NCI-H2029 treated with DMSO at 0.1 percent for 48 hours (cell line): Measurements from ENCODE around the gene TBC1D8.

ENCODE experiments used
- DNase-seq: peaks from one replicate; lab custom pipeline; 2025; lab: John Stamatoyannopoulos, UW

Gene TBC1D8

GRCh38 chr2:101026923-101027469 lies 124.2 kb downstream of the TBC1D8 start:
- DNase-seq, result no peak

DNA sequence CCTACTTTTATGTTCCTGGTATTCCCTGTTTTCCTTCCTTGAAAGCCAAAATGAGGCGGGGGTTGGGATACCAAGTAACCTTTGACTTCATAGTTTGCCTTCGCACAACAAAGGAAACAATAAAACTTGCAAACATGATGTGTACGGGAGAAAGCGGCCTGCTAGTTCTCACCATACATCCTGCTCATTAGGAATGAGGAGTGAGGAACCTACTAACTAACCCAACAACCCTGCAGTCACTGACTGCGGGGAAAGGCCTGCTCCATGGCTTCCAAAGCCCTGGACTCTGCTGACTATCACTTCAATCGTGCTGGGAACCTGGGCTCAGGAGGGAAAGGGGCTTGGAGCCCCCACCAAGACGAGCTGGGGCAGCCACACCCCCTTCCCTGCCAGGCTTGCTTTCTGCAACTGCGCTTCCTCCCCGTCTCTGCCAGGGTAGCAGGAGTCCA lies 124.9 kb downstream of the TBC1D8 start:
- DNase-seq, result no peak

DNA sequence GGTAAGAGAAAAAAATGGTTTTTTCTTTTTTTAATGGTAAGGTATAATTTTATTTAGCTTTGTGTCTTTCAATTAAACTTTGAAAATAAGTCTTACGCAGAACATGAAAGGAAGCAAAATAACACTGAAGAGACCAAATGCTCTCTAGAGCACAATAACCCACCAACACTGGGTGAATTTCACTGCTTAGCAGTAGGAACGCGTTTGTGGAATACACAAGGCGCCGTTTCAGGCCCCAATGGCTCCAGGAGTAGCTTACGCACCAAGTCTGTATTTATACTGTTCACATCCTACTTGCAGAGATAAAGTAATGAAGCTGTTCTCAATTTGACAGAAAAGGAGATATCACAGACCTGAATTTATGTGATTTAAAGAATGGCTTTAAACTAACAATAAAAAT lies 125.6 kb downstream of the TBC1D8 start:
- DNase-seq, result no peak

GRCh38 chr2:101023327-101024107 lies 127.7 kb downstream of the TBC1D8 start:
- DNase-seq, result no peak

GRCh38 chr2:101022221-101022620 lies 129.0 kb downstream of the TBC1D8 start:
- DNase-seq, result no peak

GRCh38 chr2:101018934-101019333 lies 132.2 kb downstream of the TBC1D8 start:
- no peak for DNase-seq

DNA sequence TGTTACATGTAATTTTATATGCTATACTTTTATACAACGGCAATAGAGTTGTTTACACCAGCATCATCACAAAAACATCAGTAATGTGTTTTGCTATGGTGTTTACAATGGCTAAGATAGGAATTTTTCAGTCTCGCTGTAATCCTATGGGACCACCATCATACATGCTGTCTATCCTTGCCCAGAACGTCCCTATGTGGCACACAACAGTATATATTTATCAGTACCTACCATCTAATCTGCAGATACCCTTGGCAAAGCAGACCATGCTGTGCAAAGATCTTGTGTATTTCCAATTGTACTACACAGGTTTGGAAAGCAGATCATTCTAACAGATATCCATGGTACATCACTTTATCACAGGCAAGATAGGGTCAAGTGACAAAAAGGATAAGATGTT lies 133.8 kb downstream of the TBC1D8 start:
- DNase-seq, result no peak

DNA sequence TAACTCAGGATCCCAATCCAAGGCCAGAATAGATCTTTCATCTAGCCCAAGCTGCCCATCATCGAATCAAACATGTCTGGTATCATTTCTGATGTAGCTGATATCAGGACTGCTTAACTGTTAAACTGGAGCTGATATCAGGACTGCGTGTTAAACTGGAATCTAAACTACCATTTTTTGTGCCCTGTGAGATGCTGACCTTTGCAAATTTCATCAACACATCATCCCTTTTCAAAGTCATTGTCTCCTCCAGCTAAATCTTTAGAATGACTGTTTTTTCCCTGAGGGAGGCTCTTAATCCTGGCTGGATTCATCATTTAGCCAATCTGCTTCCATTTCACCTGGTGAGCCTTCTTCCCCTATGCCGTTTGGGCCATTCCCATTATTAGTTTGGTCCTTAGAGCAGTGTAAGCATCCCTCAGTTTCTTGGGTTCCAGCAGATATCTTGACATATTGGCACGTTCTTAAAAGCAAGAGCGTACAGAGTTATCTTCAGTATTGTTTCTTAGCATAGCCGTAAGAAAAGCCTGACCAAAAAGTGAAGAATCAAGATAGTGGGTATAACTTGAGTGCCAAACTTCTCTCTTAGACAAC lies 136.8 kb downstream of the TBC1D8 start:
- DNase-seq, result no peak

GRCh38 chr2:101012706-101013181 lies 138.4 kb downstream of the TBC1D8 start:
- DNase-seq, result no peak

- no peak for DNase-seq
Observed at GRCh38 chr2:101012054-101012705, 139.0 kb downstream of the TBC1D8 start.

DNA sequence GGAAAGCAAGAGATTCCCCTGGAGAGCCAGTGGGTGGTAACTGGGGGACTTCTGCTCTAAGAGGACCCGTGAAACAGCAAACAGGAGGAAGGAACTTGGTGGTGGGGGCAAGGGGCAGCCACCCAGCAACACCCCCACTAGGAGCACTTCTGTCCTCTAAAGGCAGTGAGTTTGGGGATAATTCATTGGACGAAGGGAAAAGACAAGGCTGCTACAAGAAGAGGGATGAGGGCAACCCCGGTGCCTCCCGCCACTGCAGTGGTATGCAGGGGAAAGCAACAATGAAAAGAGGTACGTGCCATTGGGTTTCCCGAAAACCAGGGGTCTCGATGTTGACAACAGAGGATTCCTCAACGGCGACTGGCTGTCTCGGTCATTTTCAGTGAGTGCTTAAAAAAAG lies 140.0 kb downstream of the TBC1D8 start:
- no peak for DNase-seq

DNA sequence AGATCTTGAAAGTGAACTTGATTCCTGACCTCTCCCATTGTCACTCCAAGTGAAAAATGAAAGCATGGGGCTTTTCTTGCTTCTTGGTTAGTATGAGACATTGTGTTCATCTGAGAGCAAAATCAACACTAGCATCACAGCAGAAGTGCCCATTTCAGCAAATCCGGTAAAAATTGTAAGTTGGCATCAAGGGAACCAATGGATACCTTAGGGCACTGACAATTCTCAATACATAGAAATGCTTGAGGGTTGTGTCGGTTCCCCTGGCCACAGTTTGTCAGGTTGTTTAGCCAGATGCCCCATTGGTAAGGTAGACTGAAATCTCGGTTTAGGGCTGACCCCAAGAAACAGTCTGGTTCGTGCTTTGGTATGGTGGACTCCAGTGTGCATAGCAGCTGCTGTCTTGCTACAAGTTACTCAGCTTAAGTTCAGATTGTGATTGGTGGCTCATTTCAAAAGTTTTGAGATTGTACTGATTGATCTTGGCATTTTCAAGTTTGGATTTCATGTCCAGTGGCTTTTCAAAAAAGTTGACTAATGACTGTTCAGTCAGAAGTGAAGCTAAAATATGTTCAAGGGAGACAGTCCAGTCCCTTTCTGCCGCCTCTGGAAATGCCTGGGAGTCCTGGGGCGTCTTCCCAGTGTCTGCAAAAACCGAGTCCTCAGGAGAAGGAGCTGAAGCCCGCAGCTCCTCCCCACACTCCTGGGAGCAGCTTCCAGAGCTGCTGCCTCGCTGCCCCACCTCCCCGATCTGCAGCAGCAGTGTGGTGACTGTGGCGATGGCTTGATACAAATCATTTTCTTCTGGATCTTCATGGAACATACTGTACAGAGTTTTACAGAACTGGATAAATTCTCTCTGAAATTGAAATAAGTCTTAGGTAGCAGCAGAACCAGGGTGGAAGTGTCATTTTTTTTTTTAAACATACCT lies 143.5 kb downstream of the TBC1D8 start:
- no peak for DNase-seq

- DNase-seq, result no peak
Observed at GRCh38 chr2:101006065-101006715, 145.0 kb downstream of the TBC1D8 start.

DNA sequence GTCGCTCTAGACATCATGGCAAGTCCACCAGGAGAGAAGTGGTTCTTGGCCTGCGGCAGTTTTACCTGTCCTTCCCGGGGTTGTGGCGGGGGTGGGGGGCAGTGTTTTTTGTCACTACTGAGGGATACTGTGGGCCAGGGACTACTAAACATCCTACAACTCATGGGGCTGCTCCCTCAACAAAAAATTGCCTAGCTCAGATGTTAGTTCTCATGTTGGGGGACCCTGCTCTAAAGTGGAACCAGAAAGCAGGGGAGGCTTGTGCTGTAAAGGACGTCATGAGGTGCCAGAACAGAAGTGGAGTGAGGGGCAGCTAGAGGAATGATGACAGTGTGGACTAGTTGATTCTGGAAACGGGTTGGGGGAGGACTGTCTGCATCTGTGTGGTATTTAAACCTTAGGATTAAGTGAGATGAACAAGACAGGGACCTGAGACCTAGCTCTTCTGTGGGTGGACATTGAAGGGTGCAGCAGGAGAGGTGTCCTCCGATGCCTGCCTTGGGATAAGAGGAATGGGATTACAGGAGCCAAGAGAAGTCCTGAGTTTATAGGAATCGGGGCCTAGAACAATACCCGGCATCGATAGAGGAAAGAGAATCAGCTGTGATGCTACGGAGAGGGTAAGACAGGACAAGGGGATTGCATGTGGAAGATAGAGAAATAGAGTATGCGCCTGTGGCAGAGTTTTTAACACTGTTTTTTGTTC lies 146.4 kb downstream of the TBC1D8 start:
- no peak for DNase-seq

- no peak for DNase-seq
Observed at GRCh38 chr2:101003278-101003775, 147.9 kb downstream of the TBC1D8 start.

DNA sequence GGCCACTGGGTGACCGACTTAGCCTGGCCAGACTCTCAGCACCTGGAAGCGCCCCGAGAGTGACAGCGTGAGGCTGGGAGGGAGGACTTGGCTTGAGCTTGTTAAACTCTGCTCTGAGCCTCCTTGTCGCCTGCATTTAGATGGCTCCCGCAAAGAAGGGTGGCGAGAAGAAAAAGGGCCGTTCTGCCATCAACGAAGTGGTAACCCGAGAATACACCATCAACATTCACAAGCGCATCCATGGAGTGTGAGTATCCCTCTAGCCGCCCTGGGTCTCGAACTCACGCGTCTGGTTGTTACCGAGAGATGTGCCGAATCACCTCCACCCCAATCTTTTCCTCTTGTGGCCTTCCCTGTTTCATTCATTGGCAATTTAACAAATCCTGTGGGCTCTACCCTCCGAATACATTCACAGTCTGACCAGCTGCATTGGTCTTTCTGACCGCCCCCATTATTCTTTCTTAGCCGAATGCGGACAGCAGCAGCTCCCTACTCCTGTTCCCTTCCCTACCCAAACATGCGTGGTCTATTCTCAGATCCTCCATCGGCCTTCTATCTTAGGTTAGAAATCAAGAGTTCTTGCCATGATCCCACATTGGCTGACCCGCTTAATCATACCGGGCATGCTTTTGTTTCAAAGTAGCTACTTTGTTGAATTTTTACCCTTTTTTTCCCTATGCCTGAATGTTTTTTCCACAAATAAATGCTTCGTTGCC lies 148.5 kb downstream of the TBC1D8 start:
- no peak for DNase-seq

- DNase-seq, result peak; percentile 89
Observed at GRCh38 chr2:101001691-101002561, 149.3 kb downstream of the TBC1D8 start, which contains the start of gene RPL31. Gene RPL31, plus strand, starts transcription at chr2:101002289. Its CDS starts 413 bp downstream, at chr2:101002702.

DNA sequence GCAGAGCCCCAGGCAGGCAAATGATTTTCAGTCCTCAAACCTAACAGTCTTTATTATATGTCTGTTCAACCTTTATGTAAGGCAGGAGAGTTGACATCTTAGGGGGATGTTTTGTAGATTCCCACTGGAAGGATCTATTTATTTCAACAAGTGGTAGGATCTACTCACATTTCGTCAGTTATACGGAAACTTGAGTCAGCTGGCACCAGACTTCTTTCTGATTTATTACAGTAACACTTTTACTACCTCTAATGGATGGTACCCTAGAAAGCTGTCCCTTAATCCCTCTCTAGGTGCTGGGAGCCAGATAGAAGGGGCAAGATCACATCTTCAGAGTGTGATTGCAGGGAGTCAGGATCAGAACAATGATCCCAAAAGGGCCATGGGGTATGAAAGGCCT lies 151.2 kb downstream of the TBC1D8 start:
- no peak for DNase-seq

GRCh38 chr2:100998235-100998573 lies 153.0 kb downstream of the TBC1D8 start:
- no peak for DNase-seq
